GM08714 (cell line): ENCODE results near the gene GLRX.
"Not testable (repeated sequence)": the region's sequence is repeated elsewhere in the genome, so short reads cannot be mapped to it uniquely, and the experiment has no call there.

Experiments used
- H3K4me3 ChIP-seq: fragments of 200-500 bp; sonication (Bioruptor generic); 2 replicates; pipeline ENCODE4 v1.5.1; 2014; ENCODE audit warnings: mild to moderate bottlenecking, low read length, inconsistent platforms
- ZNF274 ChIP-seq: IDR thresholded peaks from 2 replicates; pipeline ENCODE4 v1.6.1; 2012; ENCODE audit warnings: mild to moderate bottlenecking, low read depth, low read length

GLRX gene

DNA sequence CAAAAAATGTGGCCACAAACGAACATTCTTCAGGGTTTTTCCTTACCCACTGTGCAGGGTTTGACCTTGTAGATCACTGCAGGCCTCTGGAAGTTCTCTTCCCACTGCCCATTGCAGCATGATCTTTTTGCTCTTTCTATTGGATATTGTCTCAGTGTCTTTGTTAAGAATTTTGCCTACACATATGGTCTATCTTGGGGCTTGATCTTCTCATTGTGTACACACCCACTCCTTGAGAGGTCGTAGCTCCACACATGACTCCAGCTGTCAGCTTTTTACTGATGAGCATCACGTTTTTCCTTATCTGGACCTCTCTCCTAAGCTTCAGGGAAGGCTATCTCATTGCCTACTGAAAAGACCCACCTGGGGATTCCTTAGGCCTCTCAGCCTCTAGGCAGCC, 3.0 kb upstream of the GLRX start:
- TF ChIP-seq ZNF274 = no peak
- H3K4me3 ChIP-seq = no peak overlapping the region

DNA sequence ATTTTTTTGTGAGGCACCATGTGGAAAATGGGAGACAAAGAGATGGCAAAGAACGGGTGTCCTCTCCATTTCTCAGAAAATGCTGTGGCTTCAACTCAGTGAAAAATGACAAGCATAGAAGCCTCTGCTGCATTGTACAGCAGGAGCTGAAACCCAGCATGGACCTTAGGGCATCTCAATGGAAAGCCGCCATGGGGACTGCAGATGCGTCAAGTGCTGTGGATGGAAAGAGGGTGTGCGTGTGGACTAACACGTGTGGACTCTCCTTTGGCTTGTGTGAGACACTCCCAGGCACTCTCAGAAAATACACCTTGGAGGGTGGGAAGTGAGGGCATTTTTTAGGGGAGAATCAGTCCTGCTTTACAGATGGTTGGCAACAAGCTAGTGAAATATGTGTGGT, 2.2 kb upstream of the GLRX start:
- no peak for TF ChIP-seq ZNF274
- H3K4me3 ChIP-seq = no peak overlapping the region

DNA sequence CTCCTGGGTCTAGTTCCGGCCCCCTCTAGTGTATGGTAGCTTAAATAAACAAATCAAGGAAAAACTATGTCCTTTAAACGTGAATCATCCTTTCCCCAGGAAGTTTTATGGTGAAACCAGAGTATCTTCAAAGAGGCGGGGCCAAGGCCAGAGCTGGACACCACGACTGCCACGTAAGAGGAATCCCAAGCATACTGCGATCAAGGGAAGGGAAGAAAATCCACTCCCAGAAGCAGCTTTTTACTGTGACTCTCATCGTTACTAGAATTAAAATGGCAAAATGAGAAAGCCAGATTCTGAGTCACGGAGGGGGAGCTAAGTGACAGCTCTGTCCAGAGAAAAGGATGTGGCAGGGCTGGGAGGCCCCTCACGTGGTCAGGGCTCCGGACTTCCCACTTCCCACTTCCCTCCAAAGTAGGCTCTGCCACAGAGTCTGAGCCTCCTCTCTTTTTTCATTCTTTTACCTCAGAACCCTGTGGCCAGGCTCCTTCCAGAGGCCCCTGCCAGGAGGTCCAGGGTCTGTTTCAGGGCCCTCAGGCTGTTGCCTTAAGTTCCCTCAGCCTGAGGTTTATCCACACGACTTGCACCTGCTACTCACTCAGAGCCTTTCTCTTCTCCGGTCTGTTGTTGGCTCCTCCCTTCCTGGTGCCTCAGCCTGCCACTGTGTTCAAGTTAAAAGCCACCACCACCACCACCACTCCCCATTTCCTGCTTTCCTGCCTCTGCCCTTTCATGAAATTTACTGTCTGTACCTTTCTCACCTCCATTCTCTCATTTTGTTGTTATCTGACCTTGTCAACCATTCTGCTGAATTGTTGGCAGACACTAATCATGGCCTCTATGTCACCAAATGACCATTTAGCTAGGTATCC, 1.4 kb upstream of the GLRX start:
- no peak for TF ChIP-seq ZNF274
- peak overlapping the region; percentile 99; the same call in 1 of the 2 replicates for H3K4me3 ChIP-seq

DNA sequence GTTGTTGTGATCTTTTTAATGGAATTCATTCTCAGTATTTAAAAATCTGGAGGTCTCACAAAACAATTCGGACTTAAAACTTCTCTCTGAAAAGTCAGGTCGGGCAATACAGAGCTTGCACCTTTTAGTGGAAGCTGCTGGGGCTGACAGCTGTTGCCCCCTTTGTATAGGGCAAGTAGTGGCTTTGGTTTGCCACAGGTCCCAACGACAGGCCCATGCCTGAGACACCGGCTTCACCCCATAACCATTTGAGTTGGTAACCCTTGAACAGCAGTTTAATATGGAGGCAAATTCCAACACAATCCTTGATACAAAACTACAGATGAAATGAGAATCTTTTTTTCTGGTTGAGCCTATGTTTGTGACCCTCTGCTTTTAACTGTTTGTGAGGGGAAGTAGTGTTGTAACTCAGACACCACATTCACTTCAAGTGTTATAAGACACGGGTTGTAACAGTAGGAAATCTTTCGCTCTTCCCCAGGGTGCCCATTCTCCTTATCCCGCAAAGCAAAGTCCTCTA, 752 bp upstream of the GLRX start:
- peak overlapping the region; percentile 99 for H3K4me3 ChIP-seq
- no peak for TF ChIP-seq ZNF274

DNA sequence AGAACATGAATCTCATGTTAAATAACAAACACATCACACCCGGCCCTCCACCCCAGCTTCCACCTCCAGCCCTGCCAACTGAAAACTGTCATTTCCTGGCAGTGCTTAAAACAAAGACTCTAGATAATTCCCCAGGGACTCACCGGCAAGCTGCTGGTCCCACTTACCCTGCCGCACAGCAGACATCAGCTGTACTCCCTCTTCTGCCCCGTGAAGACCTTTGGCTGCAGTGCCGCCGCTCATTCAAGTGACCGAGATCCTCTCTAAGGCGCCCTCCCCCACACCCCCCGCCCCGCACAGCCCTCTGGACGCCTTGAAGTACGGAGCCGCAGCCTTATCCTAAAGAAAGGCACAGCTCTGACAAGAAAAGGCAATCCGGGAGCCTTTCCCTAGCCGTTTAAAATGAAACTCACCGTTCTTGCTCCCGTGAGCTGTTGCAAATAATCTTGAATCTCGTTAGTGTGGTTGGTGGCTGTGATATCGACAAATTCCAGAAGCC, 434 bp downstream of the GLRX start:
- TF ChIP-seq ZNF274 = no peak
- H3K4me3 ChIP-seq = peak overlapping the region; percentile 99

DNA sequence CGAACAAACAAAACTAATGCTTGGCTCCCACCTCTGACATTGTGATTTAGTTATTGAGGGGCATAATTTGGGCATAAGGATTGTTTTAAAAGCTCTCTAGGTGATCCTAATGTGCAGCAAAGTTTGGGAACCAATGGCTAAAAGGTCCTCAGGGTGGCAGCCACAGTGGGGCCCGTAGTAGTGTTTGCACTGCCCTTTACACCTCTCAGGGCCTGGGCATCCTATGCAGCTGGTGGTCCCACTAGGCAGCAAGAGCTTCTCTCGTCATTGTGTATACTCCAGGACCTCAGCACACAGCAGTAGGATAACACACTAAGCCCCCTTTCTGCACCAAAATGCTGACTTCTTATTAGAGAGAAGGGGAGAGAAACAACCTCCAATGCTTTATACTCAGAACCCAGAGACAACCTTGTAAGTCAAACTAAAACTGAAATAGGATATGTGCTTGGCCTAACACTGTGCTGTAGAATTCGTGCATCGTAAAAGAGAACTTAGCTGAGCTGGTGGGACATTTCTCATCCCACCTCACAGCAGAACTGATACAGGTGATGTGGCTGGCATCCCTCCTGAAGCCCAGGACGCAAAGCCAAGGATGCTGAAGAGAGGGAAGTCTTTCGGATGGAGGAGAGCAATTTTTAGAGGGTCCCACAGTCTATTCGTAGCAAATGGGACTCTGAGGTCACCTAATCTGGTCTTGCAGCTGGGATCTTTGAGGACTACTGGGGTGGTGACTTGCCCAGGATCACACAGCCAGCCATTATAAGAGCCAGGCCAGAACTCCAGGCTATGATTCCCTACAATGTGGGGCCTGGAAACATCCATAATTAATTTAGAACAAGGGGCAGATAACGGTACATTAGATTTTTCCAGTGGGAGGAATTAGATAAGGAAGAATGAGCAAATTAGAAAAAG, 1.2 kb downstream of the GLRX start:
- TF ChIP-seq ZNF274 = no peak
- peak overlapping the region; percentile 99 for H3K4me3 ChIP-seq

DNA sequence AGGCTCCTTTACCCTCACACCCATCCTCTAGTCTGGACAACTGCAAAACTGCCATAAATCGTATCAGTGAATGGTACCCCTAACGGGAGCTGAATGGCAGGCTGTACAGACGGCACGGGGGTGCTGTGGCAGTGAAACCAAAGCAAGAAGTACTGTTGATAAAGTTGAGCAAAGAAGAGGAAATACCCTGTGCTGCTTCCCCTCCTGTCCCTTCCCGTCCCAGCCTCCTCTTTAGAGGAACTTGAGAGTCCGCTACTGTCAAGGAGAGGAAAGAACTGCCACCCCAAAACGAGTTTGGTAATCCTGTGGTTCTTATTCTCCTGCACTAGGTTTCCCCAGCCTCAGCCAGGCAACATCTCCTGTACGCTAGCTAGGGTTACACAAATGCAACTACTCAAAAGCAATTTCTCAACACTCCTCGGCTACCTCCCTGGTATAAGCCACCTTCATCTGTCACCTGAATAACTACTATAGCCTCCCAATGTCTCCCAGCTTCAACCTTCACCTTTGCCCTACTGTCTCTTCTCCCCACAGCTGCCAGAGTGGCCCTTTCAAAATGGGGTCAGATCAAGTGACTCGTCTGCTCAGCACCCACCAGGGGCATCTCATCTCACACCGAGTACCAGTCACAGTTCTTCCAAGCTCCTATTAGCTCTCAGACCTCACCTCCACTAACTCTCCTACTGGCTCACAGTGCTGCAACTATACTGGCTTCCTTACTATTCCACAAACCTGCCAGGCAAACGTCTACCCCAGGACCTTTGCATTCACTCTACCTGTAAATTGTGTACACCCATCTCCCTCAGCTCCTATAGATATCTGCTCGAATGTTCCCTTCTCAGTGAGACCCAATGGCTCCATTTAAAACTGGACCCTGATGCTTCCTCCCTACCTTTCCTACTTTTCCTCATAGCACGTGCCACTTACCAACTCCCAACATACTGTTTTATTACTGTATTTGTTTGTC, 4.1 kb downstream of the GLRX start:
- TF ChIP-seq ZNF274 = no peak
- peak overlapping the region; percentile 76; the same call in 1 of the 2 replicates for H3K4me3 ChIP-seq

DNA sequence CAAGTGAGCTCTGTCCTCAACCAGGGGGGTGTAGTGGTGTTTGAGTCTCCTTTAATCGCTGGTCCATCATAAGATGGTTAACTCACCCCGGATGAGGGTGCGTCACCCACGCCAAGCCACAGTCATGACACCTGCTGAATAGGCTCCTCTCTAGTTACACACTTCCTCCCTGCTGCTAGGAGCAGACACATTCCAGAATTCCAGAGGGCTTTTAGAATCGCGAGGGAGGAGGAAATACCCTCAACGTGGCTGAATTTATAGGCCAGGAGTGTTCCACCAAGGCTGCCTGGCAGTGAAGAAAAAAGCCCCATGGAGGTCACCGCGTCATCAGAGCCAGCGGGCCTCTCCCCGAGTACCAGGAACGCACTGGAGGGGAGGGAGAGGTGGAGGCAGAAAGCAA, 5.1 kb downstream of the GLRX start:
- no peak overlapping the region for H3K4me3 ChIP-seq
- no peak for TF ChIP-seq ZNF274

DNA sequence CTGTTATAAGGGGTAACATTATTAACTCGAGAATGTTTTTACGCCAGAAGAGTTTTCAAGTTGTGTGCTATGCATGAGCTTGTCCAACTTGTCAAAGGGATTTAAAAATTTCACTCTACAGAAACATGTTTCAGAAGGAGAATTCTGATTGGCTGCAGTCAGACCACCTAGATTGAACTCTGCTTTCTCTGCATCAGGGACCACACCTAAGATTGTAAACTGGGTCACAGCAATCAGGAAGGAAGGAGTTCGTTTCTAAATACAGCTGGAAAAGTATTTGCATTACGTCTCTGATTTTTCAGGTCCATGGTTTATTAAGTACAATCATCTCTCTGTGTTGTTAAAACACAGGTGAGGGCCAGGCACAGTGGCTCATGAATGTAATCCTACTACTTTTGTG, 5.8 kb downstream of the GLRX start:
- no peak for TF ChIP-seq ZNF274
- no peak overlapping the region for H3K4me3 ChIP-seq

DNA sequence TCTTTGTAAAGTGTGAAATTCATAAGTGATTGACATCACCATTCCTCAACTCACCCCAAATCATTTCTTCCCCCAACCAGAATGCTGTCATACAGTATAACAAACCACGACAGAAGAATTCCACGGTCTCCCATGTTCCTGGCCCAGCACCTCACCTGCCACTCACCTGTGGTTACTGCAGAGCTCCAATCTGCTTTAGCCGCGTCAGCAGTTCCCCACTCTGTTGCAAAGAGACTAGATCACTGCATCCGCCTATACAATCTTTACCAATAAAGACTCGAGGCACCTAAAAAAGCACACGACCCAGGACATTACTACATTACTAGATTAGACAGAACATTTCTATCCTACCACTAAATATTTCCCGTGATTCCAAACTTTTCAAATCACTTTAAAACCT, 6.2 kb downstream of the GLRX start:
- H3K4me3 ChIP-seq = no peak overlapping the region
- no peak for TF ChIP-seq ZNF274

DNA sequence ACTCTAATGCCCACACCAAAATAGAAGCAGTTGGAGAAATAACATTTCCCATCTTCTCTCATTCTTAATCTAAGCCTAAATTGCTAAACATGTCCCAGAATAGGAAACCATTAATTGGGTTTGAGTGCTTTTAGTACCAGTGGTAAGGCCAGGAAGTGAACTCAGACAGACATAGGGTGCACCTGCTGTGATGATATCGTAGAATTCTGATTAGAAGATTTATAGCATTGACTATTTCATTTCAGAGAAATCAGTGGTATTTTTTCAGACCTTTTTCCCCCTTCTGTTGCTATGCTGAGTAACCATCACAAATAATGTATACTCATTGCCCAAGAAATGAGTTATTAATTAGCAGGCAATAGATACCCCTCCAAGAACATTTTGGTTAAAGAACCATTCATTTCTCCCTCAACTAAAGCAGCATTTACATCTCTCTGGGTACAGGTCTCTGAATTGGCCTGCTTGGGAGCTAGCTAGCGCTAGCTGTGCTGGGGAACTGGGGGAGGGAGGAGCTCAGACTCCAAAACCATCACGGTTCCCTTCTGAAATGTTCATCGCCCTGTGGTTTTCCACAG, 7.3 kb downstream of the GLRX start:
- no peak overlapping the region for H3K4me3 ChIP-seq

DNA sequence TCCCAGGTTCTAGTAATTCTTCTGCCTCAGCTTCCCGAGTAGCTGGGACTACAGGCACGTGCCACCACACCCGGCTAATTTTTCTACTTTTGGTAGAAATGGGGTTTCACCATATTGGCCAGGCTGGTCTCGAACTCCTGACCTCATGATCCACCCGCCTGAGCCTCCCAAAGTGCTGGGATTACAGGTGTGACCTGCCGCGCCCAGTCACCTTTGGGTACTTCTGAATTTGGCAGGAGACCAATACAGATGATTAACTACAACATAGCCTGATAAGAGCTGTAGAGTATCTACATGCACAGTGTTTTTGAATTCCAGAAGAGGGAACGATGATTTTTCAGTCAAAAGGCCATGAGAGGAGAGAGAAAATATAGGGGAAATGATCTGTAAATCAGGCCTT, 9.5 kb downstream of the GLRX start:
- H3K4me3 ChIP-seq = not testable (repeated sequence)

More for the DNA sequence above, 7.3 kb downstream of the GLRX start:
- no peak for TF ChIP-seq ZNF274

DNA sequence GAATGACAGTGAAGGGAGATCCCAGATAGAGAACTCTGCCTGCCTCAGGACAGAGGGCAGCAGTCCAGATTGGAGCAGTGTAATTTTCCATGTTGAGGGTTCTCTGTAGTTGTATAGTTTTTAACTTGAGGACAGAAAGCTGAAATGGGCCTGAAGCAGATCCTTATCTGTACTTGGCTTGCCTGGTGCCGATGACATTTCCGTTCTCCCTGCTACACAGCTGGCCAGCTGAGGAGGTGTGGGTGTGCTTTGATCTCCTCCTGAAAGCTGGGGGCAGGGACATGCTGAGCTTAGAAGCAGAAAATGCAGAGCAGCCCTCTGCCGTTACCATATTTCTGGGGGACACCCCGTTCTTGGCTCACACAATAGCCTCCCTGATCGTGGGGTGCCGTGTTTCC, 10.5 kb downstream of the GLRX start:
- TF ChIP-seq ZNF274 = no peak
- H3K4me3 ChIP-seq = no peak overlapping the region

DNA sequence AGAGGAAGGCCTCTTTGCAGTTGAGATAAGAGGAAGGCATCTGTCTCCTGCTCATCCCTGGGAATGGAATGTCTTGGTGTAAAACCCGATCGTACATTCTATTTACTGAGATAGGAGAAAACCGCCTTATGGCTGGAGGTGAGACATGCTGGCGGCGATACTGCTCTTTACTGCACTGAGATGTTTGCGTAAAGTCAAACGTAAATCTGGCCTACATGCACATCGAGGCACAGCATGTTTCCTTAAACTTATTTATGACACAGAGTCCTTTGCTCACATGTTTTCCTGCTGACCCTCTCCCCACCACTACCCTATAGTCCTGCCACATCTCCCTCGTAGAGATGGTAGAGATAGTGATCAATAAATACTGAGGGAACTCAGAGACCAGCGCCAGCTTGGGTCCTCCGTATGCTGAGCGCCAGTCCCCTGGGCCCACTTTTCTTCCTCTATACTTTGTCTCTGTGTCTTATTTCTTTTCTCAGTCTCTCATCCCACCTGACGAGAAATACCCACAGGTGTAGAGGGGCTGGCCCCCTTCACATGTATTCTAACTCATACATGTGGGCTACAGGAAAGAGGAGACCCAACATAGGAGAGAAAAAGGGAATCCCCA, 11.0 kb downstream of the GLRX start:
- H3K4me3 ChIP-seq = not testable (repeated sequence)

DNA sequence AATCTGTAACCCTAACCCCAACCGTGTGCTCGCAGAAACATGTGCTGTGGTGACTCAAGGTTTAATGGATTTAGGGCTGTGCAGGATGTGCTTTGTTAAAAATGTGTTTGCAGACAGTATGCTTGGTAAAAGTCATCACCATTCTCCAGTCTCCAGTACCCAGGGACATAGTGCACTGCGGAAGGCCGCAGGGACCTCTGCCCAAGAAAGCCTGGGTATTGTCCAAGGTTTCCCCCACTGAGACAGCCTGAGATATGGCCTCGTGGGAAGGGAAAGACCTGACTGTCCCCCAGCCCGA, 11.5 kb downstream of the GLRX start:
- not testable (repeated sequence) for H3K4me3 ChIP-seq
